K562 (cell line): ENCODE results near the gene MLLT3. TPM values are rescaled to one million over a fixed set of nuclear protein-coding genes. Genes with fewer than 3 reads are reported as not detected.

ENCODE experiments used
- ATAC-seq: fragments of 200-7000 bp; cut with Tn5 transposase; 3 replicates; pipeline ENCODE4 v1.9.1; 2020; ENCODE audit warnings: moderate library complexity
- BruUV-seq: library from RNA; stranded (reverse); fragments of 400-500 nt; replicated peaks from 2 replicates; lab custom pipeline; 2021; lab: Mats Ljungman, UMichigan
- CTCF ChIA-PET: fragments of 300-600 bp; formaldehyde crosslinking; extraction: SDS; loops from one replicate; lab custom pipeline; 2021; ENCODE audit warnings: low intra/inter-chr PET ratio; lab: Yijun Ruan, JAX
- POLR2A ChIA-PET: fragments of 300-600, 350-650 bp; sonication (Branson Sonifier 250); formaldehyde crosslinking; extraction: SDS; loops from one replicate; lab custom pipeline; 2021; ENCODE audit warnings: antibody characterized with exemption, inconsistent platforms; lab: Yijun Ruan, JAX
- DNase-seq, 4 experiments: peaks; one replicate each; pipeline versions ENCODE4 v3.0.0 to v3.0.0-alpha.2; 2011 to 2018; ENCODE audit warnings: low spot score in 3 of 4, mixed read lengths in 3 of 4; ENCODE audit errors: extremely low read depth in 1 of 4
- FAIRE-seq: peaks from 2 replicates; lab custom pipeline; 2011; peaks lifted over from hg19 to GRCh38; lab: Jason Lieb, UNC
- H2AFZ ChIP-seq: 2 replicates; pipeline ENCODE4 v1.6.0; 2011; ENCODE audit warnings: low read depth, low read length, control low read depth, inconsistent platforms
- H3K27ac ChIP-seq: fragments of 200-600 bp; 3 replicates; pipeline ENCODE4 v1.8.0; 2011; ENCODE audit warnings: low read depth, mild to moderate bottlenecking, control low read depth, inconsistent platforms, low read length, moderate library complexity, mixed read lengths; ENCODE audit errors: extremely low read depth
- H3K27me3 ChIP-seq, 2 experiments: fragments of 300-600 bp in 1 of 2; 2 replicates in 1 of 2; 3 replicates in 1 of 2; pipeline versions ENCODE4 v1.6.0 to v1.8.0; 2011; ENCODE audit warnings: inconsistent platforms in 2 of 2, low read length in 2 of 2, mild to moderate bottlenecking in 1 of 2, mixed read lengths in 1 of 2, moderate library complexity in 1 of 2; ENCODE audit not compliant: control insufficient read depth in 2 of 2, insufficient read depth in 2 of 2
- H3K36me3 ChIP-seq: fragments of 300-600 bp; 3 replicates; pipeline ENCODE4 v1.8.0; 2011; ENCODE audit warnings: mild to moderate bottlenecking, low read length, inconsistent platforms; ENCODE audit not compliant: control insufficient read depth, insufficient read depth
- H3K4me1 ChIP-seq, 2 experiments: fragments of 200-600 bp in 1 of 2; replicated peaks in 1 of 2; 2 replicates in 1 of 2; 3 replicates in 1 of 2; pipeline versions ENCODE4 v1.5.1 to v1.8.0; 2011; ENCODE audit warnings: inconsistent platforms in 2 of 2, low read length in 2 of 2, mild to moderate bottlenecking in 1 of 2, mixed read lengths in 1 of 2, moderate library complexity in 1 of 2; ENCODE audit not compliant: control insufficient read depth in 2 of 2, insufficient read depth in 2 of 2
- H3K4me2 ChIP-seq: 2 replicates; pipeline ENCODE4 v1.6.1; 2011; ENCODE audit warnings: low read length, control low read depth, inconsistent platforms, mixed read lengths; ENCODE audit not compliant: insufficient read depth
- H3K4me3 ChIP-seq: fragments of 200-600 bp; sonication (generic), shearing (Covaris generic); 2 replicates; pipeline ENCODE4 v1.5.1; 2016; ENCODE audit warnings: control low read depth, inconsistent platforms
- H3K79me2 ChIP-seq: fragments of 200-600 bp; 3 replicates; pipeline ENCODE4 v1.8.0; 2011; ENCODE audit warnings: low read length, inconsistent platforms; ENCODE audit not compliant: control insufficient read depth, insufficient read depth
- H3K9ac ChIP-seq, 2 experiments: 2 replicates each; pipeline versions ENCODE4 v1.6.0 to v1.6.1; 2011; ENCODE audit warnings: low read depth in 2 of 2, low read length in 2 of 2, control low read depth in 1 of 2, inconsistent platforms in 1 of 2, mild to moderate bottlenecking in 1 of 2, mixed read lengths in 1 of 2; ENCODE audit not compliant: insufficient read depth in 1 of 2
- H3K9me1 ChIP-seq: one replicate; pipeline ENCODE4 v1.6.0; 2011; ENCODE audit warnings: inconsistent platforms, mild to moderate bottlenecking, low read length, moderate library complexity; ENCODE audit not compliant: control insufficient read depth, insufficient read depth
- H3K9me3 ChIP-seq: replicated peaks from 2 replicates; pipeline ENCODE4 v1.5.1; 2011; ENCODE audit warnings: low read depth, low read length, inconsistent platforms; ENCODE audit not compliant: control insufficient read depth, insufficient read depth
- H4K20me1 ChIP-seq: replicated peaks from 2 replicates; pipeline ENCODE4 v1.6.1; 2011; ENCODE audit warnings: low read length, inconsistent platforms, mixed read lengths; ENCODE audit not compliant: control insufficient read depth, insufficient read depth
- DDX20 ChIP-seq: fragments of 450-650 bp; IDR thresholded peaks from 2 replicates; pipeline ENCODE4 v1.6.1; 2016; ENCODE audit warnings: missing genetic modification characterization, low read depth, mild to moderate bottlenecking, missing compliant biosample characterization, moderate library complexity
- E4F1 ChIP-seq: fragments of 250-450 bp; sonication (Bioruptor Pico); IDR thresholded peaks from 2 replicates; pipeline ENCODE4 v1.5.0; 2021; ENCODE audit warnings: mild to moderate bottlenecking, borderline replicate concordance
- HEY1 ChIP-seq: fragments of 250-450 bp; sonication (Bioruptor Pico); IDR thresholded peaks from 2 replicates; pipeline ENCODE4 v1.5.0; 2020; ENCODE audit warnings: mild to moderate bottlenecking, moderate library complexity, borderline replicate concordance
- MXI1 ChIP-seq: IDR thresholded peaks from 2 replicates; pipeline ENCODE4 v1.6.1; 2011; ENCODE audit warnings: low read depth, mild to moderate bottlenecking, improper control_type of control experiment, low read length
- POLR2G ChIP-seq: fragments of 200-400 bp; formaldehyde crosslinking; IDR thresholded peaks from 2 replicates; pipeline ENCODE4 v1.6.1; 2017; ENCODE audit warnings: low read depth, mild to moderate bottlenecking, antibody characterized with exemption, low read length, moderate library complexity
- POLR3A ChIP-seq: IDR thresholded peaks from 2 replicates; pipeline ENCODE4 v1.6.1; 2011; ENCODE audit warnings: borderline replicate concordance, mild to moderate bottlenecking, moderate library complexity; ENCODE audit not compliant: insufficient read length, insufficient read depth; ENCODE audit errors: extremely low read depth
- SFPQ ChIP-seq: fragments of 200-400 bp; formaldehyde crosslinking; IDR thresholded peaks from 2 replicates; pipeline ENCODE4 v1.6.1; 2017; ENCODE audit warnings: mild to moderate bottlenecking, low read depth, low read length, moderate library complexity
- THAP12 ChIP-seq: fragments of 250-450 bp; sonication (Bioruptor Pico); IDR thresholded peaks from 2 replicates; pipeline ENCODE4 v1.9.0; 2021; ENCODE audit warnings: mild to moderate bottlenecking, inconsistent platforms
- ZBTB9 ChIP-seq: fragments of 450-650 bp; formaldehyde crosslinking; IDR thresholded peaks from 2 replicates; pipeline ENCODE4 v1.4.0; 2020; ENCODE audit warnings: mild to moderate bottlenecking, moderate library complexity
- ZNF445 ChIP-seq: fragments of 250-450 bp; sonication (Bioruptor Pico); IDR thresholded peaks from 2 replicates; pipeline ENCODE4 v1.4.0; 2020; ENCODE audit warnings: low read depth, mild to moderate bottlenecking, moderate library complexity
- ZNF696 ChIP-seq: fragments of 250-450 bp; sonication (Bioruptor Pico); conservative IDR thresholded peaks from 2 replicates; pipeline ENCODE4 v1.4.0; 2020; ENCODE audit warnings: mild to moderate bottlenecking, moderate library complexity
- WGBS: fragments of 100-300 bp; shearing (Covaris generic); methylation state at CpG from one replicate; pipeline ENCODE4 v1.1.6; 2016; ENCODE audit warnings: low coverage, mixed read lengths; ENCODE audit not compliant: insufficient coverage; ENCODE audit errors: missing lambda C conversion rate; 5-methylcytosine and 5-hydroxymethylcytosine counted together
- in situ Hi-C: fragments of 300-500 bp; cut with MboI; formaldehyde crosslinking; loops from 4 replicates; pipeline ENCODE4 v1.15.0; 2018; ENCODE audit warnings: inconsistent platforms, mixed read lengths
- intact Hi-C: fragments of 100-400 bp; cut with micrococcal nuclease; formaldehyde crosslinking; loops from 2 replicates; pipeline ENCODE4 v1.14.2; 2022
- polyA plus RNA-seq, 8 experiments: library from polyadenylated mRNA; depleted of rRNA in 4 of 8; stranded (reverse) in 5 of 8; unstranded in 3 of 8; fragments of >200 nt; fragmentation: Nextera tagmentation in 2 of 8; fragmentation: Illumina TruSeq in 1 of 8; extraction: Ambion mirVana in 2 of 8; extraction: Trizol in 1 of 8; gene quantifications; 2 replicates each; pipeline versions ENCODE4 v1.2.1 to v1.2.3, GENCODE V29; 2011 to 2014; ENCODE audit warnings: inconsistent platforms in 1 of 8, missing spikeins in 1 of 8
- total RNA-seq, 7 experiments: library from RNA; depleted of rRNA in 6 of 7; stranded (reverse); fragments of >200 nt in 6 of 7; fragmentation: Illumina TruSeq in 2 of 7; extraction: Trizol in 2 of 7; gene quantifications; 2 replicates each; pipeline versions ENCODE4 v1.2.1 to v1.2.3, GENCODE V29; 2011 to 2021; ENCODE audit warnings: low replicate concordance in 1 of 7

The MLLT3 gene
- total and polyA plus RNA-seq, 9 of the 15 experiments (the other 6 are each of a cell fraction or from before 2014, with no cell fraction given): 0.07 to 0.42 (median 0.22) TPM; not detected in 4

- DNase-seq (no peak), ATAC-seq (no peak), FAIRE-seq (no peak)
- Histone ChIP-seq H3K27me3 (no peaks in the 10 kb centered on the region), H3K27ac (no peak overlapping the region), H3K36me3 (no peaks in the 10 kb centered on the region), H3K4me3 (no peak overlapping the region), H3K9me3 (no peaks in the 10 kb centered on the region), H3K4me2 (no peak overlapping the region), H3K9ac (no peak overlapping the region), H2AFZ (no peak overlapping the region), H3K4me1 (no peaks in the 10 kb centered on the region), H3K79me2 (no peaks in the 10 kb centered on the region), H4K20me1 (no peaks in the 10 kb centered on the region), H3K9me1 (no peaks in the 10 kb centered on the region)
- TF ChIP-seq HEY1 (CRISPR knock-in tag) (no peak), MXI1 (no peak), DDX20 (tag) (no peak), POLR2G (no peak), ZNF696 (no peak), ZBTB9 (CRISPR knock-in tag) (no peak), THAP12 (no peak), ZNF445 (no peak), E4F1 (CRISPR knock-in tag) (no peak), SFPQ (no peak), POLR3A (no peak)
- intact Hi-C loops: no loop called here
- 0% methylated on average over 1 of the region's 1 CpG for WGBS
- CTCF ChIA-PET: no interaction called here
- in situ Hi-C loops: no loop called here
- BruUV-seq: no TSS peak
- POLR2A ChIA-PET: no interaction called here
Measured at GRCh38 chr9:20391208-20391607, 231.1 kb downstream of the MLLT3 start.
